Suprapubic skin (tissue), 4 donors: ENCODE data around the gene HIVEP3.

Source experiments
- EP300 ChIP-seq: sonication (generic); formaldehyde crosslinking; IDR thresholded peaks from one replicate; pipeline ENCODE4 v1.6.1; 2017; ENCODE audit warnings: antibody characterized with exemption
- POLR2A ChIP-seq, 2 donors: fragments of 450-650 bp; IDR thresholded peaks; one replicate each; pipeline ENCODE4 v1.6.1; 2017; ENCODE audit warnings: antibody characterized with exemption in 2 of 2, mild to moderate bottlenecking in 2 of 2, moderate library complexity in 2 of 2
- POLR2AphosphoS5 ChIP-seq, 3 donors: sonication (generic); formaldehyde crosslinking; IDR thresholded peaks; one replicate each; pipeline ENCODE4 v1.6.1; 2017; ENCODE audit warnings: antibody characterized with exemption in 3 of 3
- TF ChIP-seq, protein P1 (sequence below), 2 donors: fragments of 200-600 bp in 1 of 2; fragments of 450-650 bp in 1 of 2; sonication (generic) in 1 of 2; IDR thresholded peaks; one replicate each; pipeline ENCODE4 v1.5.1; 2016 to 2019; ENCODE audit warnings: antibody characterized with exemption in 2 of 2, mild to moderate bottlenecking in 1 of 2, moderate library complexity in 1 of 2

DNA sequence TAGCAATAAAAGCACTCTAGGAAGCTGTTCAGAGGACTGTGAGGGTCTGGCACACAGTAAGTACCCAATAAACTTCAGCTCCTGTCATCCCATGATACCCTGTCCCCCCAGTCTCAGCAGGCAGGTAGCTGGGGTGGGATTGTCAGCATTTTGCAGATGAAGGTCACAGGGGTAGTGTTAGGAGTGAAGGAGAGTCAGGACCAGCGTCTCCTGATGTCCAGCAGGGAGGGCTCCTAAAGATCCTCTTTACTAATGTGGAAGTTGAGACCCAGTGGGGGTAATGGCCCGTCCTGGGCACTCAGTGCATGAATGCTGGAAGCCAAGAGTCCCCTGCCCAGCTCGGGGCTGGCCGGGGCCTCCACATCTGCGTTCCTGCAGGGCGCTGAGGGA lies 402.9 kb downstream of the HIVEP3 start:
- TF ChIP-seq, protein P1, sequence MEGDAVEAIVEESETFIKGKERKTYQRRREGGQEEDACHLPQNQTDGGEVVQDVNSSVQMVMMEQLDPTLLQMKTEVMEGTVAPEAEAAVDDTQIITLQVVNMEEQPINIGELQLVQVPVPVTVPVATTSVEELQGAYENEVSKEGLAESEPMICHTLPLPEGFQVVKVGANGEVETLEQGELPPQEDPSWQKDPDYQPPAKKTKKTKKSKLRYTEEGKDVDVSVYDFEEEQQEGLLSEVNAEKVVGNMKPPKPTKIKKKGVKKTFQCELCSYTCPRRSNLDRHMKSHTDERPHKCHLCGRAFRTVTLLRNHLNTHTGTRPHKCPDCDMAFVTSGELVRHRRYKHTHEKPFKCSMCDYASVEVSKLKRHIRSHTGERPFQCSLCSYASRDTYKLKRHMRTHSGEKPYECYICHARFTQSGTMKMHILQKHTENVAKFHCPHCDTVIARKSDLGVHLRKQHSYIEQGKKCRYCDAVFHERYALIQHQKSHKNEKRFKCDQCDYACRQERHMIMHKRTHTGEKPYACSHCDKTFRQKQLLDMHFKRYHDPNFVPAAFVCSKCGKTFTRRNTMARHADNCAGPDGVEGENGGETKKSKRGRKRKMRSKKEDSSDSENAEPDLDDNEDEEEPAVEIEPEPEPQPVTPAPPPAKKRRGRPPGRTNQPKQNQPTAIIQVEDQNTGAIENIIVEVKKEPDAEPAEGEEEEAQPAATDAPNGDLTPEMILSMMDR (IDR thresholded peaks at IDR 0.05) = no peak
- TF ChIP-seq POLR2A (IDR thresholded peaks at IDR 0.05) = no peak
- no peak for TF ChIP-seq POLR2AphosphoS5 (IDR thresholded peaks at IDR 0.05)
- TF ChIP-seq EP300 = no peak
